ENCODE measurements around the gene ENKD1.
"Not testable (repeated sequence)": the region's sequence is repeated elsewhere in the genome, so short reads cannot be mapped to it uniquely, and the experiment has no call there.

Gene ENKD1

GRCh38 chr16:67666559-67667452 lies at the start of gene ENKD1, which contains the start of gene C16orf86:
ENKD1 (minus strand) TSS chr16:67666750; CDS start chr16:67666442, 308 bp downstream.
C16orf86 (plus strand) TSS chr16:67666814; CDS start chr16:67666971, 157 bp downstream.
- DNase-seq: no peak

GRCh38 chr16:67716097-67716496 lies 49.5 kb upstream of the ENKD1 start:
- no peak for DNase-seq

- DNase-seq: no peak
Observed at GRCh38 chr16:67714522-67714921, 48.0 kb upstream of the ENKD1 start.

- DNase-seq: no peak
Observed at GRCh38 chr16:67713647-67714273, 47.2 kb upstream of the ENKD1 start.

GRCh38 chr16:67710607-67711006 lies 44.1 kb upstream of the ENKD1 start:
- DNase-seq: no peak

GRCh38 chr16:67709050-67709449 lies 42.5 kb upstream of the ENKD1 start:
- DNase-seq: no peak

- DNase-seq: no peak
Observed at GRCh38 chr16:67708368-67708771, 41.8 kb upstream of the ENKD1 start.

GRCh38 chr16:67707790-67708189 lies 41.2 kb upstream of the ENKD1 start:
- DNase-seq: no peak

GRCh38 chr16:67707210-67707609 lies 40.7 kb upstream of the ENKD1 start:
- DNase-seq: no peak

- no peak for DNase-seq
Observed at GRCh38 chr16:67704110-67704509, 37.6 kb upstream of the ENKD1 start.

- DNase-seq: no peak
Observed at GRCh38 chr16:67703626-67704025, 37.1 kb upstream of the ENKD1 start.

GRCh38 chr16:67702130-67702529 lies 35.6 kb upstream of the ENKD1 start:
- DNase-seq: no peak

GRCh38 chr16:67701420-67701819 lies 34.9 kb upstream of the ENKD1 start:
- DNase-seq: no peak

GRCh38 chr16:67699265-67699664 lies 32.7 kb upstream of the ENKD1 start:
- no peak for DNase-seq

GRCh38 chr16:67697422-67698185 lies 31.1 kb upstream of the ENKD1 start:
- DNase-seq: no peak

- DNase-seq: no peak
Observed at GRCh38 chr16:67694611-67695010, 28.1 kb upstream of the ENKD1 start.

- DNase-seq: not testable (repeated sequence)
Observed at GRCh38 chr16:67693517-67694285, 27.2 kb upstream of the ENKD1 start.

GRCh38 chr16:67685388-67686112 lies 19.0 kb upstream of the ENKD1 start:
- no peak for DNase-seq

- DNase-seq: no peak
Observed at GRCh38 chr16:67683767-67684166, 17.2 kb upstream of the ENKD1 start.

GRCh38 chr16:67679935-67680897 lies 13.7 kb upstream of the ENKD1 start:
- no peak for DNase-seq

Measured in NCI-H524 treated with DMSO at 0.1 percent for 48 hours (cell line).